Renal cortical epithelial cell (primary cell): ENCODE results near the gene SMARCAL1. TPM values are rescaled to one million over a fixed set of nuclear protein-coding genes. Genes with fewer than 3 reads are reported as not detected.
A peak's percentile ranks its signal among the peaks of the same experiment; 100 is the strongest.
"Not testable (repeated sequence)": the region's sequence is repeated elsewhere in the genome, so short reads cannot be mapped to it uniquely, and the experiment has no call there.

Experiments used
- DNase-seq: peaks from one replicate; pipeline ENCODE4 v3.0.0-alpha.2; 2011; ENCODE audit warnings: low read depth
- total RNA-seq: library from RNA; depleted of rRNA; stranded (reverse); fragments of >200 nt; gene quantifications from 2 replicates; pipeline ENCODE4 v1.2.3, GENCODE V29; 2014

The SMARCAL1 gene
- total RNA-seq, 1 donor from 2014 or later: 25.5 TPM

- no peak for DNase-seq
Observed at GRCh38 chr2:216502381-216503158, 90.3 kb downstream of the SMARCAL1 start.

GRCh38 chr2:216503159-216503629 is 90.9 kb downstream of the SMARCAL1 start:
- DNase-seq: no peak

- DNase-seq: no peak
Observed at GRCh38 chr2:216503697-216504375, 91.6 kb downstream of the SMARCAL1 start.

- no peak for DNase-seq
Observed at GRCh38 chr2:216504376-216504762, 92.1 kb downstream of the SMARCAL1 start.

- DNase-seq: no peak
Observed at GRCh38 chr2:216505133-216506106, 93.1 kb downstream of the SMARCAL1 start.

- no peak for DNase-seq
Observed at GRCh38 chr2:216507220-216508160, 95.2 kb downstream of the SMARCAL1 start.

- no peak for DNase-seq
Observed at GRCh38 chr2:216508229-216508628, 95.9 kb downstream of the SMARCAL1 start.

- DNase-seq: peak; percentile 58
Observed at GRCh38 chr2:216516730-216517350, 104.6 kb downstream of the SMARCAL1 start.

- no peak for DNase-seq
Observed at GRCh38 chr2:216517447-216518225, 105.4 kb downstream of the SMARCAL1 start.

- DNase-seq: not testable (repeated sequence)
Observed at GRCh38 chr2:216518566-216519119, 106.4 kb downstream of the SMARCAL1 start.

GRCh38 chr2:216519154-216519762 is 107.0 kb downstream of the SMARCAL1 start:
- DNase-seq: peak; percentile 80

GRCh38 chr2:216520112-216520511 is 107.8 kb downstream of the SMARCAL1 start:
- no peak for DNase-seq

- DNase-seq: no peak
Observed at GRCh38 chr2:216522892-216523502, 110.7 kb downstream of the SMARCAL1 start.

- no peak for DNase-seq
Observed at GRCh38 chr2:216525972-216526371, 113.7 kb downstream of the SMARCAL1 start.

GRCh38 chr2:216526939-216527338 is 114.7 kb downstream of the SMARCAL1 start:
- no peak for DNase-seq

GRCh38 chr2:216527600-216527999 is 115.3 kb downstream of the SMARCAL1 start:
- DNase-seq: no peak

- DNase-seq: no peak
Observed at GRCh38 chr2:216532562-216532961, 120.3 kb downstream of the SMARCAL1 start.
